Esophagus muscularis mucosa (tissue), 4 donors: ENCODE data around the gene C9orf72. TPM values are rescaled to one million over a fixed set of nuclear protein-coding genes. Genes with fewer than 3 reads are reported as not detected.

Source experiments
- DNase-seq: peaks from one replicate; pipeline ENCODE4 v3.0.0-alpha.2; 2017; ENCODE audit errors: extremely low spot score
- H3K27ac ChIP-seq, 4 donors: fragments of 200-600 bp; sonication (generic); replicated peaks in 1 of 4; 1 replicate in 3 of 4; 2 replicates in 1 of 4; pipeline ENCODE4 v1.5.1; 2016 to 2019; ENCODE audit warnings: mild to moderate bottlenecking in 1 of 4
- H3K27me3 ChIP-seq, 4 donors: fragments of 200-600 bp; sonication (generic); one replicate each; pipeline versions ENCODE4 v1.5.1 to v1.6.0; 2016 to 2019
- H3K36me3 ChIP-seq, 4 donors: fragments of 200-600 bp; sonication (generic); one replicate each; pipeline ENCODE4 v1.5.1; 2016 to 2019
- H3K4me1 ChIP-seq, 4 donors: fragments of 200-600 bp; sonication (generic); one replicate each; pipeline ENCODE4 v1.5.1; 2016 to 2019
- H3K4me3 ChIP-seq, 4 donors: fragments of 200-600 bp; sonication (generic); 1 replicate in 2 of 4; 2 replicates in 2 of 4; pipeline ENCODE4 v1.5.1; 2016 to 2019; ENCODE audit warnings: mild to moderate bottlenecking in 4 of 4, moderate library complexity in 1 of 4
- H3K9me3 ChIP-seq, 4 donors: fragments of 200-600 bp; sonication (generic); 1 replicate in 3 of 4; 2 replicates in 1 of 4; pipeline ENCODE4 v1.5.1; 2016 to 2019
- EP300 ChIP-seq: sonication (generic); formaldehyde crosslinking; IDR thresholded peaks from one replicate; pipeline ENCODE4 v1.6.1; 2017; ENCODE audit warnings: antibody characterized with exemption
- POLR2A ChIP-seq: fragments of 450-650 bp; IDR thresholded peaks from one replicate; pipeline ENCODE4 v1.6.1; 2017; ENCODE audit warnings: antibody characterized with exemption, moderate library complexity, mild to moderate bottlenecking, low read depth
- POLR2AphosphoS5 ChIP-seq, 2 donors: sonication (generic); formaldehyde crosslinking; IDR thresholded peaks; one replicate each; pipeline ENCODE4 v1.6.1; 2017; ENCODE audit warnings: antibody characterized with exemption in 2 of 2
- WGBS: methylation state at CpG from one replicate; pipeline ENCODE4 v1.1.5; 2018; 5-methylcytosine and 5-hydroxymethylcytosine counted together
- intact Hi-C: fragments of 100-400 bp; cut with DNase I; formaldehyde crosslinking; loops from one replicate; pipeline ENCODE4 v1.15.1; 2023
- total RNA-seq, 4 donors: library from RNA; depleted of rRNA; stranded (reverse); fragments of >200 nt; gene quantifications; one replicate each; pipeline versions ENCODE4 v1.1.0 to v1.2.1, GENCODE V29; 2016
- TF ChIP-seq, protein P1 (sequence below), 3 experiments: fragments of 200-600 bp in 2 of 3; fragments of 450-650 bp in 1 of 3; sonication (generic) in 2 of 3; IDR thresholded peaks; one replicate each; pipeline ENCODE4 v1.5.1; 2017 to 2019; ENCODE audit warnings: antibody characterized with exemption in 3 of 3, mild to moderate bottlenecking in 2 of 3, moderate library complexity in 1 of 3

Gene C9orf72
- total RNA-seq, 4 donors from 2014 or later, result 11.5 to 20.5 (median 14.6) TPM

GRCh38 chr9:27537756-27538155, 35.5 kb downstream of the C9orf72 start:
- Histone ChIP-seq H3K36me3 (peaks cover 0 to 5% (median 0%) of the 10 kb centered on the region in 4 donors), H3K4me1 (peaks cover 22 to 80% (median 75%) of the 10 kb centered on the region in 4 donors), H3K9me3 (no peaks in the 10 kb centered on the region), H3K4me3 (no peak overlapping the region), H3K27me3 (no peaks in the 10 kb centered on the region), H3K27ac (peak overlapping the region in 1 of 4 donors; percentile 89)
- 100% methylated on average over 1 of the region's 1 CpG for WGBS
- no peak for DNase-seq
- intact Hi-C loops, result no loop called here
- no peak for TF ChIP-seq POLR2A
- TF ChIP-seq, protein P1, sequence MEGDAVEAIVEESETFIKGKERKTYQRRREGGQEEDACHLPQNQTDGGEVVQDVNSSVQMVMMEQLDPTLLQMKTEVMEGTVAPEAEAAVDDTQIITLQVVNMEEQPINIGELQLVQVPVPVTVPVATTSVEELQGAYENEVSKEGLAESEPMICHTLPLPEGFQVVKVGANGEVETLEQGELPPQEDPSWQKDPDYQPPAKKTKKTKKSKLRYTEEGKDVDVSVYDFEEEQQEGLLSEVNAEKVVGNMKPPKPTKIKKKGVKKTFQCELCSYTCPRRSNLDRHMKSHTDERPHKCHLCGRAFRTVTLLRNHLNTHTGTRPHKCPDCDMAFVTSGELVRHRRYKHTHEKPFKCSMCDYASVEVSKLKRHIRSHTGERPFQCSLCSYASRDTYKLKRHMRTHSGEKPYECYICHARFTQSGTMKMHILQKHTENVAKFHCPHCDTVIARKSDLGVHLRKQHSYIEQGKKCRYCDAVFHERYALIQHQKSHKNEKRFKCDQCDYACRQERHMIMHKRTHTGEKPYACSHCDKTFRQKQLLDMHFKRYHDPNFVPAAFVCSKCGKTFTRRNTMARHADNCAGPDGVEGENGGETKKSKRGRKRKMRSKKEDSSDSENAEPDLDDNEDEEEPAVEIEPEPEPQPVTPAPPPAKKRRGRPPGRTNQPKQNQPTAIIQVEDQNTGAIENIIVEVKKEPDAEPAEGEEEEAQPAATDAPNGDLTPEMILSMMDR (IDR thresholded peaks at IDR 0.05), result no peak
- no peak for TF ChIP-seq EP300
- TF ChIP-seq POLR2AphosphoS5 (IDR thresholded peaks at IDR 0.05), result no peak

DNA sequence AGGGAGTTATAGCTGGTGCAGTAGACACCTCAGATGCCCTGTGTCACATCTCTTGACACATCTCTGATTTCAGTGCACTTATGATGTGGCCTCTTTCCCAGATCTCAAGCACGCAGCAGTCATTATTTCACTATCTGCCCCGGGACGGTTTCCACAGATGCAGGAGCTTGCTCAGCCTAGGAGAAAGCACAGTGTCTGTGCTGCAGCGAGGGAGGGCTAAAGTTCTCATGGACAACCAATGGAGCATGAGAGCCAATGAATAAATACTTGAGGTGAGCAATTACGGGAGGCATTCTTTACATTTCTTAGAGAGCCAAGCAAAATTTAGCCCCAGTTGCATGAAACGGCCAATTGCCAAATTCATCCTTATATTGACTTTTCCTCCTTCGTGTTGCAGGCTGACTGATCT, 36.2 kb downstream of the C9orf72 start:
- Histone ChIP-seq H3K4me3 (no peak overlapping the region), H3K36me3 (peaks cover 0 to 5% (median 0%) of the 10 kb centered on the region in 4 donors), H3K27ac (peak overlapping the region in 1 of 4 donors; percentile 10), H3K4me1 (peaks cover 22 to 75% (median 70%) of the 10 kb centered on the region in 4 donors), H3K27me3 (no peaks in the 10 kb centered on the region), H3K9me3 (no peaks in the 10 kb centered on the region)
- TF ChIP-seq, protein P1 (IDR thresholded peaks at IDR 0.05), result no peak
- TF ChIP-seq EP300 (no peak), POLR2AphosphoS5 (IDR thresholded peaks at IDR 0.05) (no peak), POLR2A (no peak)
- DNase-seq, result no peak
- intact Hi-C loops, result no loop called here
- 74% methylated on average over 7 of the region's 7 CpGs for WGBS

DNA sequence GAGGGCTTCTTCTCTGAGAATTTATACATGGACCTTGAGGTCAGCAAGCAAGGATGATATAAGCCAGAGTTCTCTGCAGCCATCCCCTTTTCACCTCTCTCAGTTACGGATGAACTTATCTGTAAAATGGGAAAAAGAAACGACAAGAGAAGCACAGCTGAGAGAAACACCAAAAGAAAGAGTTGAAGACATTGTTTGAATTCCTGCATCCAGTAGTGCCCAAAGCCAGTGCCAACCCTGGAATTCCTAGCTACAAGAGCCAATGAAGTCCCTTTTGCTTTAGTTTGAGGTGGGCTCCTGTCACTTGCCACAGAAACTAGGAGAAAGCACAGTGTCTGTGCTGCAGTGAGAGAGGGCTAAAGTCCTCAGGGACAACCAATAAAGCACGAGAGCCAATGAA, 37.1 kb downstream of the C9orf72 start:
- H3K9me3 ChIP-seq, result no peaks in the 10 kb centered on the region
- no peak for DNase-seq
- no peaks in the 10 kb centered on the region for H3K27me3 ChIP-seq
- 82% methylated on average over 3 of the region's 3 CpGs for whole genome bisulfite sequencing
- intact Hi-C loops, result no loop called here
- H3K4me1 ChIP-seq, result peaks cover 22 to 67% (median 61%) of the 10 kb centered on the region in 4 donors
- TF ChIP-seq, protein P1 (IDR thresholded peaks at IDR 0.05), result no peak
- TF ChIP-seq POLR2A, result no peak
- TF ChIP-seq POLR2AphosphoS5 (IDR thresholded peaks at IDR 0.05), result no peak
- no peak for TF ChIP-seq EP300
- H3K36me3 ChIP-seq, result peaks cover 0 to 5% (median 0%) of the 10 kb centered on the region in 4 donors
- peak overlapping the region in 1 of 4 donors; percentile 10 for H3K27ac ChIP-seq
- H3K4me3 ChIP-seq, result no peak overlapping the region

GRCh38 chr9:27535701-27536118, 37.6 kb downstream of the C9orf72 start:
- H3K27ac ChIP-seq, result peak overlapping the region in 2 of 4 donors; percentile 10 to 40
- no peaks in the 10 kb centered on the region for H3K27me3 ChIP-seq
- H3K36me3 ChIP-seq, result peaks cover 0 to 5% (median 0%) of the 10 kb centered on the region in 4 donors
- H3K4me1 ChIP-seq, result peaks cover 19 to 62% (median 57%) of the 10 kb centered on the region in 4 donors
- DNase-seq, result no peak
- intact Hi-C loops, result no loop called here
- 81% methylated on average over 3 of the region's 3 CpGs for WGBS
- no peak for TF ChIP-seq POLR2A
- TF ChIP-seq, protein P1 (IDR thresholded peaks at IDR 0.05), result no peak
- no peak for TF ChIP-seq EP300
- H3K4me3 ChIP-seq, result no peak overlapping the region
- H3K9me3 ChIP-seq, result no peaks in the 10 kb centered on the region
